Frontal cortex (tissue), 4 donors: ENCODE measurements around the gene KAZN. TPM values are rescaled to one million over a fixed set of nuclear protein-coding genes. Genes with fewer than 3 reads are reported as not detected.

ENCODE experiments used
- DNase-seq, 2 donors: peaks; one replicate each; pipeline ENCODE4 v3.0.0; 2012; ENCODE audit warnings: low spot score in 2 of 2
- FAIRE-seq: peaks from 2 replicates; lab custom pipeline; 2012; peaks lifted over from hg19 to GRCh38; lab: Jason Lieb, UNC
- total RNA-seq: library from RNA; depleted of rRNA; stranded (reverse); fragments of >200 nt; gene quantifications from one replicate; pipeline ENCODE4 v1.2.3, GENCODE V29; 2014
- donor health status: control.
- donor health status: control.
- donor health status: control.

The KAZN gene
- total RNA-seq, 1 donor from 2014 or later: 17.1 TPM

GRCh38 chr1:14636897-14637632 lies 38.6 kb downstream of the KAZN start:
- no peak for FAIRE-seq
- no peak for DNase-seq

DNA sequence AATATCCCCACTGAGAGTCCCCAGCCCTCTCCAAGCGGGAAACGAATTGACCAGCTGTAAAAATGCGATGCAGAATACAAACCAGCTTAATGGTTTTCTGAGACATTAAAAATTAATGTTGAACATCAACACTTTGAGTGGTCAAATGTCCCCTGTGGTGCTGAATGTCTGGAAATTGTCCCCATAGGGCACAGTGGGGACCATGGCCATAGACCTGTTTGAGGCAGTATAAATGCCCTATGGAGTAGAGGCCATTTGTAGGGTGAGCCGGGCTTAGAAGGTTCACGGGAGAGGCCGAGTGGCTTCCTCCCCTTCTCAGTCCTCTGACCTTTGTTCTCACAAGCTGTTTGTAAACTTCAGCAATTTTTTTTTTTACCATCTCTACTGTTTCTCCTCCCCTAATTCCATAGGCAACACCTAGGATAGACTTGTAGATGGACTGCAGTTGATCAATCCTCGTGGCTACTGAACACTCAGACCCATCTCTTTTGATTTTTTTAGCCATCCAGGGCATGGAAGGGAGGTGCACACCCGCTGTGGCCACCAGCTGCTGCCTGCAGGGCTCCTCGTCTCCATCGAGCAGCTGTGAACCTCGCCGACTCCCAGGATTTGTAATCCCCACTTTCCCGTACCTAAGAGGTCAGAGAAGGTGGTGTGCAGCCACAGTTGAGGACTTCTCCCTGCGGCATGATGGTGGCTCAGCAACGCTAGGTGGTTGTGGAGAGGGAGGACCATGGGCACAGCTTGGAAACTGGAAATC lies 41.0 kb downstream of the KAZN start:
- FAIRE-seq (no peak), DNase-seq (no peak)

GRCh38 chr1:14642712-14643111 lies 44.2 kb downstream of the KAZN start:
- FAIRE-seq (no peak), DNase-seq (no peak)

DNA sequence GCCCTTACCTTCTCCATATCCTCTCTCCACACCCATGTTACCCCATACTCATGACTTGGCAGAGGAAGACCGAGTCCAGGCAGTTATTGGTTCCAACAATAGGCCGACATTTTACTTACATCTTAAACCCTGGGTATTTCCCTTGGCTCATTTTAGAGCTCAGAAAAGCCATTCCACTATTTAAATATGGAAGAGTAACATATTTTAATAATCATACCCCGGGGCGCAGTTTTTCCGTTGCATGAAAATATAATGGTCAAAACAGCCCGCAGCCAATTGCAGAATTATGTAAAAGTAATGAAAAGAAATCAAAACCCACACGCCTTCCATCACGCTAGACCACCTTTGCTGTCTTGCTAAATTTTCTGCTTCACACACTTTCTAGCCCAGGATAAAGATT lies 48.5 kb downstream of the KAZN start:
- no peak for DNase-seq
- no peak for FAIRE-seq

DNA sequence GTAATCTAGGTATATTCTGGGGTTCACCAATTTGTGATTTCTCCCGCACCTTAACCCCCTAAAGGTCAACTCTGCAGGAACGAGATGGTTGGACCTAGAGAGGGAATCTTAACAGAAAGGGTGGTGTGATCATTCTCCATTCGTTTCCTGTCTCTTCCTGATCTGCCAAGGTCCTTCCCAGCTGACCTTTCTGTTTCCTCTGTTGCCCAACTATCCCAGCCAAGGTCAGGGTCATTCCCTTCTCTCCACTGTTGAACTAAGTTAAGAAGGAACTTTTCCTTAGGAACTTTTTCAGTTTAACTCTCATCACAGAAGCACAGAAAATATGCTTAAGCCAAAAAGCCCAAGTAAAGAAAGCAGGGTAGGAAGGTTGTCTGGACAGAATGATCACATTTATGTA lies 49.3 kb downstream of the KAZN start:
- FAIRE-seq (no peak), DNase-seq (no peak)

DNA sequence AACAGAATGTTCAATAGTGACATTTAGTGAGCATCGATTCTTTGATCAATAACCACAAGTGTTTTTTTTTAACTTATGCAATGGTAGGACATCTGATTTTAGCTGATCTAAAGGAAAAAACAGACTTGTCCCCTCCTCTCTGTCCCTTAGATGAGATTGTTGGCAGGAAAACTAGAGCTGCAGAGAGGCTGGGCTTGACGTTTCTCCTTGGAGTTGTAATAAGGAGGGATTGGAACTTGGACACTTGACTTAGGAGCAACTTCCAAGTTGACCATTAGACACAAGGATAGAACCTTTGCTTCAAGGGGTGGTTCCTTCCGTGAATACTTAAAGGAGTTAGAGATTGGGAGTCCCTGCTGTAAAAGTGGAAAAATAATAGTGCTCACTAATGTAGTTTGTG lies 49.9 kb downstream of the KAZN start:
- no peak for FAIRE-seq
- DNase-seq: no peak

- no peak for DNase-seq
- FAIRE-seq: no peak
These were observed 50.7 kb downstream of the KAZN start for GRCh38 chr1:14648896-14649855.

- no peak for DNase-seq
- no peak for FAIRE-seq
These were observed 51.5 kb downstream of the KAZN start for GRCh38 chr1:14649976-14650375.

GRCh38 chr1:14650951-14651350 lies 52.5 kb downstream of the KAZN start:
- FAIRE-seq: peak; percentile 54

GRCh38 chr1:14652840-14653239 lies 54.4 kb downstream of the KAZN start:
- FAIRE-seq (no peak), DNase-seq (no peak)

More at GRCh38 chr1:14650951-14651350, 52.5 kb downstream of the KAZN start:
- DNase-seq: no peak

DNA sequence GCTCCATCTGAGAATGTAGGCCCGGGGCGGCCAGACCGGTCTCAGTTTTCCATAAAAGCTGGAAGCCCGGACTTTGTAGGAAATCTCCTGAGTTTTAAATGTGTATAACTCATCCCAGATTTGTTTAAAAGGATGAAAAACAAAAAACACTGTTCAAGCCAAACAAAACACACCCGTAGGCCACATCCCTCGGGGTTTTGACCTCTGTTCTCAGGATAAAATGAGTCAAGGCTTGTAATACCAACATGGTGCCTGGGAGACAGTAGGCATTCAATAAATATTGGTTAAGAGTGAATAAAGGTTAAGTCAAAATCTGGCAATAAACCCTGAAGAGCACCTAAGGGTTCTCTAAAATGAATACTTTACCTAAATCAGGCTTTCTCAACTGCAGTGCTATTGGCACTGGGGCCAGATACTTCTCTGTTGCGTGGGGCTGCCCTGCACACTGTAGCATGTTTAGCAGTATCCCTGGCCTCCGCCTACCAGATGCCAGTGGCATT lies 55.0 kb downstream of the KAZN start:
- no peak for FAIRE-seq
- no peak for DNase-seq

DNA sequence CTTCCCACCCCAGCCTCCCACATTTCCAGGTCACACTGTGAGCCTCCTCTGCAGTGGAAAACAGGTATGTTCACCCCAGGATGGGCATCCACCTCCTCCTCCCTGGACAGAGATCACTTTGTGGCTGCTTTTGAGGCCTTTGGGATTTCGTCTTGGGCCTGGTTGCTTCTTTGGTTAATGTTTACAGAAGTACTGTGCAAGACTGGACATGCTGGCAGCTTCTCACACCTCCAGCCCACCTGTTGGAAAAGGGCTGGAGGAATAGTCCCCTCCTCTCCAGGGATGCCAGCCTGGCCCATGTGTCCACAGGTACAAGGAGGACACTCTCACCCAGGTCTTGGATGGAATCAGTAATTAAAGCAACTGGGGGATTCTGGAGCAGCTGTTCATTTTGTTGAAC lies 56.1 kb downstream of the KAZN start:
- FAIRE-seq: no peak
- DNase-seq: no peak

DNA sequence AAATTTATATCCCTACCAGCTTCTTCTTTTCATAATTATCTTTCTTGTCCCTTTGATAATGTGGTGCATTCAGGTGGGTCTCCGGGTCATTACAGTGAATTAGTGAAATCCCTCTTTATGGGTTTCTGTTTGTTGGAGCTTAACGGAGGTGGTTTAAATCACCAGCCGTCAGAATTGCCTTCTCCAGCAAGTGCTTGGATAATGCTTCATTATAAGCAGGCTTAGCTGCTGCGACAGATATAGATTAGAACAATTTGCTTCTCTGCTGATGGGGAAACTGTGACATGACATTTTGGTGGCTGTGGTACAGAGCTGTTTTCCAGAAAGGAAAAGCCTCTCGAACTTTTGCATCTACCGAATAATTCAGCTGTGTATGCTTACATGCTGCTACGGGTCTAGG lies 56.9 kb downstream of the KAZN start:
- FAIRE-seq (no peak), DNase-seq (no peak)

DNA sequence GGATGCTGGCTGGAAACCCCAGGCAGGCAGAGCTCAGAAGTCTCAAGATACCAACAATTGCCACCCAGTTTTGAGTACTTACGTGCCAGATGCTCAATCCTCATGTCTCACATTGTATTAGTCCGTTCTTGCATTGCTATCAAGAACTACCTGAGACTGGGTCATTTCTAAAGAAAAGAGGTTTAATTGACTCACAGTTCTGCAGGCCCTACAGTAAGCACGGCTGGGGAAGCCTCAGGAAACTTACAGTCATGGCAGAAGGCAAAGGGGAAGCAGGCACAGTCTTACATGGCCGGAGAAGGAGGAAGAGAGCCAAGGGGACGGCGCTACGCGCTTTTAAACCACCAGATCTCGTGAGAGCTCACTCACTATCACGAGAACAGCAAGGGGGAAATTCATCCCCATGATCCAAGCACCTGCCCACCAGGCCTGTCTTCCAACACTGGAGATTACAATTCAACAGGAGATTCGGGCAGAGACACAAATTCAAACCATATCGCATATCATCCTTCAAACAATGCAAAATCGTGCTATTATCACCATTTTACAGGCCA lies 58.0 kb downstream of the KAZN start:
- no peak for FAIRE-seq
- DNase-seq: no peak

- FAIRE-seq: no peak
These were observed 60.2 kb downstream of the KAZN start for GRCh38 chr1:14658642-14659041.

DNA sequence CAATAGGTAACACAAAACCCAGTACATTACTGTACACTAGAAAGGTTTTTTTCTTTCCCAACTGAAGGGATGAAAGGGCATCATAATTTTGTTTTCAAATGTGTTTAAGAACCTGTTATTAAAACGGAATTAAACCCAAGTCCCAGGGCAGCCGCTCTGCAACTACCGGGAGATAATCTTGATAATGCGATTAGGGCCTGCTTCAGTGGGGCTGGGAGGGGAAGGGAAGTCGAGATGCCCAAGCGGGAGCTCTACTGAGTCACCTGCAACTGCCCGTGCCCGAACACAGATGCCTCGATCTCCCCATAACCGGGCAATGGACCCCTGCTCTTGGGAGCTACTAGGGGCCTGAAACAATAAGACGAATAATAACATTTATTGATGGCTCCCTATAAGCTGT lies 61.4 kb downstream of the KAZN start:
- FAIRE-seq (no peak), DNase-seq (no peak)

More at GRCh38 chr1:14658642-14659041, 60.2 kb downstream of the KAZN start:
- no peak for DNase-seq

- FAIRE-seq (no peak), DNase-seq (no peak)
These were observed 62.3 kb downstream of the KAZN start for GRCh38 chr1:14660801-14661200.

DNA sequence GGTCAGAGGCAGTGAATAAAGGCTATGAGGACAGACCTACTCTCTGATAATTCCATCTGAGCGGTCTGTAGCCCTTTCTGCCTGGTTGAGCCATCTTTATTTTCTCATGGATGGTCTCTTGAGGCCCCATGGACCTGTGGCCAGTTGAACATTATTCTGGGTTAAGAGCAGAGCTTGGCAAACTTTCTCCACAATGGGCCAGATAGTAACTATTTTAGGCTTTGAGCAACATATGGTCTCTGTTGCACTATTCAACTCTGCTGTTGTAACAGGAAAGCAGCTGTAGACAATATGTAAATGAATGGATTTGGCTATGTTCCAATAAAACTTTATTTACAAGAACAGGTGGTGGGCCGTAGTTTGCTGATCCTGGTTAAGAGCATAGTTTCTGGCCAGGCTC lies 62.7 kb downstream of the KAZN start:
- DNase-seq (no peak), FAIRE-seq (no peak)

- DNase-seq: no peak
- no peak for FAIRE-seq
These were observed 63.6 kb downstream of the KAZN start for GRCh38 chr1:14662116-14662515.

DNA sequence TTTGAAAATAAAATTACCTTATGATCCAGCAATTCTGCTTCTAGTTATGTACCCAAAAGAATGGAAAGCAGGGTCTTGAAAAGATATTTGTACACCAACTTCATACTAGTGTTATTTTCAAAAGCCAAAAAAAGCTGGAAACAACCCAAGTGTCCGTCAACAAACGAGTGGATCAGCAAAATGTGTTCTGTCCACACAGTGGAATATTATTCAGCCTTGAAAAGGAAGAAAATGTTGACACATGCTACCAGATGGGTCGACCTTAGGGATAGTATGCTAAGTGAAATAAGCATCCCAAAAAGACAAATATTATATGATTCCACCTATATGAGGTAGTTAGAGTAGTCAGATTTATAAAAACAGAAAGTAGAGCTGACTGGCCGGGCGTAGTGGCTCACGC lies 65.3 kb downstream of the KAZN start:
- DNase-seq (no peak), FAIRE-seq (no peak)
